ENCODE data around the gene PTPRZ1.

The PTPRZ1 gene

DNA sequence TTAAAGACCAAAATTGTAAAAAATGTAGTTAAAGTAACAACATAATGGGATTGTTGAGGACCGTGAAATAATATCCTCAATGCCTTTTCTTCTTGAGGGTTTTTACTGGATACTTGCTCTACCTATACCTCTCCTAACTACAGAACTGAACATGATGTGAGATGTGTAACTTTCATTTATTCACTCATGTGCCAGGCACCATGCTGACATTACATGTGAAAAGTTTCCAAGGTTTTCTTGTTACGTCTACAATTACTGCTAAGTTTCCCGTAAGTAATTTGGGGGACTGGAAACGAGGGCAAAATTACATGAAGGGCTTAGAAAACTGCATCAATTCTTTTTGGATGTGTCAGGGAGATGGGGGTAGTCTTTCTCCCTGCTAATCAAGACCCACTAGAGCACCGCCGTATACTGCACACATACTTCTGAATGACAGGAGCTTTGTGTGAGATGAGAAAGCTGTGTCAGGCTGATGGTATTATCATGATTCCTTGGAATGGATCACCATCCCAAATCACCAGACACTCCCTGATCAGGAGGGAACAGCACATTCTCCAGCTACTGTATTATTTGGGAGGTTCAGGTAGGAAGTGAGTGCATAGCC, 41.8 kb downstream of the PTPRZ1 start:
- DNase-seq (ENCODE audit: low spot score) (no peak), ATAC-seq (ENCODE audit: low read depth) (no peak)
- Histone ChIP-seq H3K4me3 (ENCODE audit: severe bottlenecking) (no peak overlapping the region), H3K27me3 (ENCODE audit: insufficient read depth, poor library complexity, severe bottlenecking) (no peaks in the 10 kb centered on the region), H3K4me1 (ENCODE audit: insufficient read depth, poor library complexity, severe bottlenecking) (no peaks in the 10 kb centered on the region), H3K36me3 (ENCODE audit: low read depth) (no peaks in the 10 kb centered on the region), H3K9me3 (ENCODE audit: severe bottlenecking) (peaks cover 2% of the 10 kb centered on the region), H3K27ac (ENCODE audit: poor library complexity, severe bottlenecking) (no peak overlapping the region)
- TF ChIP-seq, protein P1, sequence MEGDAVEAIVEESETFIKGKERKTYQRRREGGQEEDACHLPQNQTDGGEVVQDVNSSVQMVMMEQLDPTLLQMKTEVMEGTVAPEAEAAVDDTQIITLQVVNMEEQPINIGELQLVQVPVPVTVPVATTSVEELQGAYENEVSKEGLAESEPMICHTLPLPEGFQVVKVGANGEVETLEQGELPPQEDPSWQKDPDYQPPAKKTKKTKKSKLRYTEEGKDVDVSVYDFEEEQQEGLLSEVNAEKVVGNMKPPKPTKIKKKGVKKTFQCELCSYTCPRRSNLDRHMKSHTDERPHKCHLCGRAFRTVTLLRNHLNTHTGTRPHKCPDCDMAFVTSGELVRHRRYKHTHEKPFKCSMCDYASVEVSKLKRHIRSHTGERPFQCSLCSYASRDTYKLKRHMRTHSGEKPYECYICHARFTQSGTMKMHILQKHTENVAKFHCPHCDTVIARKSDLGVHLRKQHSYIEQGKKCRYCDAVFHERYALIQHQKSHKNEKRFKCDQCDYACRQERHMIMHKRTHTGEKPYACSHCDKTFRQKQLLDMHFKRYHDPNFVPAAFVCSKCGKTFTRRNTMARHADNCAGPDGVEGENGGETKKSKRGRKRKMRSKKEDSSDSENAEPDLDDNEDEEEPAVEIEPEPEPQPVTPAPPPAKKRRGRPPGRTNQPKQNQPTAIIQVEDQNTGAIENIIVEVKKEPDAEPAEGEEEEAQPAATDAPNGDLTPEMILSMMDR (IDR thresholded peaks at IDR 0.05; ENCODE audit: poor library complexity, severe bottlenecking): no peak

DNA sequence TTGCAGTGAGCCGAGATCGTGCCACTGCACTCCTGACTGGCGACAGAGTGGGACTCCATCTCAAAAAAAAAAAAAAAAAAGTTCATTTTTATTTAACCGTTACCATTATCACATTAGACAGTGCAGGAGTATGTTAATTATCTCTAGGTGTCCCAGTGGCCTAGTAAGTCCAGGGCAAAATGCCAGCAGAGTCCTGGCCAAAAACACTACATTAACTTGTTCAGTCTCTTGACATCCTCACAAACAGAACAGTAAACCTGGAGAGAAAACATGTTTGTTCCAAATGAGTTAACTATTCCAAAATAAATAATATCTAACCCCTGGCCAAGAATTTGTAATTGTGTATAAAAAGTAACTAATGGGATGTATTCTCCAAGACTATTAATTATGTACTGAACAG, 43.2 kb downstream of the PTPRZ1 start:
- Histone ChIP-seq H3K36me3 (ENCODE audit: low read depth) (no peaks in the 10 kb centered on the region), H3K4me3 (ENCODE audit: severe bottlenecking) (no peak overlapping the region), H3K4me1 (ENCODE audit: insufficient read depth, poor library complexity, severe bottlenecking) (no peaks in the 10 kb centered on the region), H3K27me3 (ENCODE audit: insufficient read depth, poor library complexity, severe bottlenecking) (no peaks in the 10 kb centered on the region), H3K27ac (ENCODE audit: poor library complexity, severe bottlenecking) (no peak overlapping the region), H3K9me3 (ENCODE audit: severe bottlenecking) (peaks cover 2% of the 10 kb centered on the region)
- TF ChIP-seq, protein P1 (IDR thresholded peaks at IDR 0.05; ENCODE audit: poor library complexity, severe bottlenecking): no peak
- ATAC-seq (ENCODE audit: low read depth) (no peak), DNase-seq (ENCODE audit: low spot score) (no peak)

DNA sequence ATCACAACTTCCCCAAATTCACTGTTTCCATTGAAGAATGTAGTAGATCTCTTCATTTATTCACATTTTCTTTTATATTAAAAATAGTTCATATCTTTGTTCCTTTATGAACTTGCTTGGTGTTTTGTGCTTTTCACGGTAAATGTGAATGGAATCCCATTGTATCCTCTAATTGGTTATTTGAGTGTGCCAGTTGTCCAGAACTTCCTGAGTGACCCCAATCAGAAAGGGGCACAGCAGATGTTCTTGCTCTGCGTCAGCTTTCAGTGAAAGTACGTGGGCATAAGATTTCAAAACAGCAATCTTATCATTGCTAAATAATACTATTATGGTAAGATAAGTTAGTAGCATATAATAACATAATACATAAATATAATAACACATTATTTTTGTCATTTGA, 47.0 kb downstream of the PTPRZ1 start:
- H3K27ac ChIP-seq (ENCODE audit: poor library complexity, severe bottlenecking): no peak overlapping the region
- TF ChIP-seq, protein P1 (IDR thresholded peaks at IDR 0.05; ENCODE audit: poor library complexity, severe bottlenecking): no peak
- no peaks in the 10 kb centered on the region for H3K36me3 ChIP-seq (ENCODE audit: low read depth)
- H3K27me3 ChIP-seq (ENCODE audit: insufficient read depth, poor library complexity, severe bottlenecking): no peaks in the 10 kb centered on the region
- no peak overlapping the region for H3K4me3 ChIP-seq (ENCODE audit: severe bottlenecking)
- DNase-seq (ENCODE audit: low spot score) (no peak), ATAC-seq (ENCODE audit: low read depth) (no peak)
- H3K4me1 ChIP-seq (ENCODE audit: insufficient read depth, poor library complexity, severe bottlenecking): no peaks in the 10 kb centered on the region
- H3K9me3 ChIP-seq (ENCODE audit: severe bottlenecking): peaks cover 2% of the 10 kb centered on the region

- Histone ChIP-seq H3K36me3 (ENCODE audit: low read depth) (no peaks in the 10 kb centered on the region), H3K4me3 (ENCODE audit: severe bottlenecking) (no peak overlapping the region), H3K4me1 (ENCODE audit: insufficient read depth, poor library complexity, severe bottlenecking) (no peaks in the 10 kb centered on the region), H3K9me3 (ENCODE audit: severe bottlenecking) (no peaks in the 10 kb centered on the region), H3K27ac (ENCODE audit: poor library complexity, severe bottlenecking) (no peak overlapping the region), H3K27me3 (ENCODE audit: insufficient read depth, poor library complexity, severe bottlenecking) (no peaks in the 10 kb centered on the region)
- DNase-seq (ENCODE audit: low spot score) (no peak), ATAC-seq (ENCODE audit: low read depth) (no peak)
- TF ChIP-seq, protein P1 (IDR thresholded peaks at IDR 0.05; ENCODE audit: poor library complexity, severe bottlenecking): no peak
Observed at GRCh38 chr7:121924269-121925186, 51.6 kb downstream of the PTPRZ1 start.

Data from RWPE2 (cell line).